ENCODE measurements around the gene SIGLEC12.
A peak's percentile ranks its signal among the peaks of the same experiment; 100 is the strongest.
"Not testable (repeated sequence)": the region's sequence is repeated elsewhere in the genome, so short reads cannot be mapped to it uniquely, and the experiment has no call there.

Gene SIGLEC12

GRCh38 chr19:51485960-51486660 lies 15.5 kb downstream of the SIGLEC12 start:
- DNase-seq (ENCODE audit: low read depth in 1 of 2, low spot score in 1 of 2) = no peak

- DNase-seq (ENCODE audit: low read depth in 1 of 2, low spot score in 1 of 2) = no peak
These were observed 21.0 kb downstream of the SIGLEC12 start for GRCh38 chr19:51480590-51480989.

- DNase-seq (ENCODE audit: low read depth in 1 of 2, low spot score in 1 of 2) = no peak
These were observed 21.9 kb downstream of the SIGLEC12 start for GRCh38 chr19:51479531-51480331.

GRCh38 chr19:51478381-51479234 lies 23.0 kb downstream of the SIGLEC12 start, which contains the start of gene CEACAM18:
CEACAM18 (plus strand) TSS chr19:51478539.
- DNase-seq (ENCODE audit: low read depth in 1 of 2, low spot score in 1 of 2) = no peak

- no peak for DNase-seq (ENCODE audit: low read depth in 1 of 2, low spot score in 1 of 2)
These were observed 24.3 kb downstream of the SIGLEC12 start for GRCh38 chr19:51477344-51477743.

GRCh38 chr19:51476164-51476563 lies 25.4 kb downstream of the SIGLEC12 start:
- no peak for DNase-seq (ENCODE audit: low read depth in 1 of 2, low spot score in 1 of 2)

GRCh38 chr19:51473009-51473707 lies 28.4 kb downstream of the SIGLEC12 start:
- DNase-seq (ENCODE audit: low read depth in 1 of 2, low spot score in 1 of 2) = peak; percentile 52 to 63

GRCh38 chr19:51472607-51473006 lies 29.0 kb downstream of the SIGLEC12 start:
- no peak for DNase-seq (ENCODE audit: low read depth in 1 of 2, low spot score in 1 of 2)

- no peak for DNase-seq (ENCODE audit: low read depth in 1 of 2, low spot score in 1 of 2)
These were observed 30.1 kb downstream of the SIGLEC12 start for GRCh38 chr19:51471527-51471926.

GRCh38 chr19:51470966-51471365 lies 30.6 kb downstream of the SIGLEC12 start:
- DNase-seq (ENCODE audit: low read depth in 1 of 2, low spot score in 1 of 2) = no peak

GRCh38 chr19:51469629-51470028 lies 32.0 kb downstream of the SIGLEC12 start:
- DNase-seq (ENCODE audit: low read depth in 1 of 2, low spot score in 1 of 2) = no peak

GRCh38 chr19:51469162-51469561 lies 32.4 kb downstream of the SIGLEC12 start:
- no peak for DNase-seq (ENCODE audit: low read depth in 1 of 2, low spot score in 1 of 2)

- DNase-seq (ENCODE audit: low read depth in 1 of 2, low spot score in 1 of 2) = no peak
These were observed 33.1 kb downstream of the SIGLEC12 start for GRCh38 chr19:51468545-51468920.

GRCh38 chr19:51467864-51468544 lies 33.6 kb downstream of the SIGLEC12 start:
- DNase-seq (ENCODE audit: low read depth in 1 of 2, low spot score in 1 of 2) = no peak

GRCh38 chr19:51466723-51467122 lies 34.9 kb downstream of the SIGLEC12 start:
- no peak for DNase-seq (ENCODE audit: low read depth in 1 of 2, low spot score in 1 of 2)

GRCh38 chr19:51463976-51464581 lies 37.5 kb downstream of the SIGLEC12 start:
- DNase-seq (ENCODE audit: low read depth in 1 of 2, low spot score in 1 of 2) = not testable (repeated sequence)

GRCh38 chr19:51462681-51463080 lies 38.9 kb downstream of the SIGLEC12 start:
- DNase-seq (ENCODE audit: low read depth in 1 of 2, low spot score in 1 of 2) = no peak

GRCh38 chr19:51462276-51462675 lies 39.3 kb downstream of the SIGLEC12 start:
- no peak for DNase-seq (ENCODE audit: low read depth in 1 of 2, low spot score in 1 of 2)

- DNase-seq (ENCODE audit: low read depth in 1 of 2, low spot score in 1 of 2) = no peak
These were observed 39.9 kb downstream of the SIGLEC12 start for GRCh38 chr19:51461723-51462161.
